B cell (primary cell): Measurements from ENCODE around the gene PGGHG. TPM values are rescaled to one million over a fixed set of nuclear protein-coding genes. Genes with fewer than 3 reads are reported as not detected.

ENCODE experiments used
- ATAC-seq: fragments of 200-7000 bp; cut with Tn5 transposase; one replicate; pipeline ENCODE4 v1.10.0; 2021; ENCODE audit warnings: low read depth, mild to moderate bottlenecking, moderate number of reproducible peaks, moderate library complexity
- CTCF ChIA-PET: fragments of 350-600 bp; sonication (Branson Sonifier 250); formaldehyde crosslinking; loops from one replicate; lab custom pipeline; 2021; ENCODE audit warnings: antibody characterized with exemption, inconsistent platforms; lab: Charles Lee
- POLR2A ChIA-PET: fragments of 350-600 bp; sonication (Branson Sonifier 250); formaldehyde crosslinking; loops from one replicate; lab custom pipeline; 2021; ENCODE audit warnings: antibody characterized with exemption; lab: Charles Lee
- DNase-seq: peaks from one replicate; pipeline ENCODE4 v3.0.0; 2013
- H2AFZ ChIP-seq: 2 replicates; pipeline ENCODE4 v1.6.1; 2012; ENCODE audit warnings: mild to moderate bottlenecking, low read depth, low read length; ENCODE audit not compliant: insufficient read depth, poor library complexity, severe bottlenecking
- H3K27ac ChIP-seq, 2 donors: 1 replicate in 1 of 2; 2 replicates in 1 of 2; pipeline ENCODE4 v1.5.1; 2012 to 2013; ENCODE audit warnings: low read length in 2 of 2, mild to moderate bottlenecking in 2 of 2, moderate library complexity in 1 of 2
- H3K27me3 ChIP-seq, 4 experiments: fragments of 200-600 bp in 1 of 4; sonication (generic) in 1 of 4; replicated peaks in 1 of 4; 1 replicate in 2 of 4; 2 replicates in 2 of 4; pipeline versions ENCODE4 v1.6.1 to v1.7.0; 2013 to 2016; ENCODE audit warnings: low read length in 3 of 4, mild to moderate bottlenecking in 2 of 4, mixed read lengths in 1 of 4, moderate library complexity in 1 of 4; ENCODE audit not compliant: insufficient read depth in 4 of 4, control insufficient read depth in 3 of 4; ENCODE audit errors: control extremely low read depth in 1 of 4
- H3K36me3 ChIP-seq, 2 experiments: replicated peaks in 1 of 2; 1 replicate in 1 of 2; 2 replicates in 1 of 2; pipeline versions ENCODE4 v1.6.1 to v1.7.1; 2013; ENCODE audit warnings: low read length in 1 of 2; ENCODE audit not compliant: insufficient read depth in 2 of 2, control insufficient read depth in 1 of 2; ENCODE audit errors: control extremely low read depth in 1 of 2, extremely low read depth in 1 of 2
- H3K4me1 ChIP-seq, 2 donors: fragments of 200-600 bp in 1 of 2; sonication (generic) in 1 of 2; 1 replicate in 1 of 2; 2 replicates in 1 of 2; pipeline versions ENCODE4 v1.5.1 to v1.6.1; 2013 to 2017; ENCODE audit warnings: low read length in 2 of 2; ENCODE audit not compliant: control insufficient read depth in 2 of 2, insufficient read depth in 2 of 2
- H3K4me2 ChIP-seq: replicated peaks from 2 replicates; pipeline ENCODE3; 2012; ENCODE audit warnings: mild to moderate bottlenecking, low read depth, low read length; ENCODE audit not compliant: poor library complexity, severe bottlenecking
- H3K4me3 ChIP-seq, 5 experiments: fragments of 200-600 bp in 1 of 5; sonication (generic) in 1 of 5; 1 replicate in 3 of 5; 2 replicates in 2 of 5; pipeline versions ENCODE4 v1.5.1 to v1.7.0; 2011 to 2016; ENCODE audit warnings: low read length in 4 of 5, mild to moderate bottlenecking in 4 of 5, low read depth in 2 of 5, control low read depth in 1 of 5, moderate library complexity in 1 of 5; ENCODE audit not compliant: insufficient read depth in 1 of 5; ENCODE audit errors: control extremely low read depth in 1 of 5, extremely low read depth in 1 of 5
- H3K79me2 ChIP-seq: fragments of 200-600 bp; sonication (generic); one replicate; pipeline ENCODE4 v1.6.0; 2016; ENCODE audit warnings: low read length; ENCODE audit not compliant: control insufficient read depth, insufficient read depth
- H3K9ac ChIP-seq: fragments of 200-600 bp; sonication (generic); 2 replicates; pipeline ENCODE4 v1.6.1; 2017; ENCODE audit warnings: mild to moderate bottlenecking, low read length, moderate library complexity
- H3K9me3 ChIP-seq, 3 donors: one replicate each; pipeline versions ENCODE4 v1.6.1 to v1.7.1; 2013; ENCODE audit warnings: low read length in 2 of 3; ENCODE audit not compliant: control insufficient read depth in 2 of 3, insufficient read depth in 1 of 3; ENCODE audit errors: control extremely low read depth in 1 of 3
- H4K20me1 ChIP-seq: 2 replicates; pipeline ENCODE4 v1.6.0; 2012; ENCODE audit warnings: mild to moderate bottlenecking, low read length; ENCODE audit not compliant: insufficient read depth, control insufficient read depth, poor library complexity, severe bottlenecking
- H3K27ac Mint-ChIP-seq: one replicate; pipeline ENCODE4 v1.8.0; 2021; ENCODE audit warnings: mixed read lengths
- H3K27me3 Mint-ChIP-seq: one replicate; pipeline ENCODE4 v1.8.0; 2021; ENCODE audit warnings: mixed read lengths
- H3K4me1 Mint-ChIP-seq: one replicate; pipeline ENCODE4 v1.8.0; 2021; ENCODE audit warnings: mixed read lengths
- H3K4me3 Mint-ChIP-seq: one replicate; pipeline ENCODE4 v1.8.0; 2021; ENCODE audit warnings: mixed read lengths
- H3K9me3 Mint-ChIP-seq: one replicate; pipeline ENCODE4 v1.8.0; 2022; ENCODE audit warnings: mixed read lengths; ENCODE audit not compliant: insufficient read depth
- CTCF ChIP-seq: fragments of 200-600 bp; IDR thresholded peaks from one replicate; pipeline ENCODE4 v1.8.0; 2022; ENCODE audit warnings: antibody characterized with exemption, mild to moderate bottlenecking
- EZH2 ChIP-seq: IDR thresholded peaks from 2 replicates; pipeline ENCODE4 v1.6.1; 2012; ENCODE audit warnings: borderline replicate concordance, low read depth, mild to moderate bottlenecking, moderate library complexity, low read length; ENCODE audit not compliant: insufficient read depth, poor library complexity, severe bottlenecking
- WGBS: methylation state at CpG from one replicate; pipeline ENCODE4 v1.1.5; 2013; ENCODE audit warnings: missing lambda C conversion rate; ENCODE audit not compliant: insufficient coverage; 5-methylcytosine and 5-hydroxymethylcytosine counted together
- intact Hi-C: fragments of 100-400 bp; cut with micrococcal nuclease; formaldehyde crosslinking; loops from one replicate; pipeline ENCODE4 v1.10.0; 2022
- polyA plus RNA-seq: library from polyadenylated mRNA; depleted of rRNA; stranded (reverse); fragments of >200 nt; gene quantifications from 2 replicates; pipeline ENCODE4 v1.2.3, GENCODE V29; 2012
- total RNA-seq, 2 donors: library from RNA; stranded (reverse); fragments of 120-200 nt in 1 of 2; gene quantifications; 1 replicate in 1 of 2; 2 replicates in 1 of 2; pipeline versions ENCODE4 v1.2.3 to v1.2.4, GENCODE V29; 2013 to 2022

PGGHG gene
- total and polyA plus RNA-seq, 2 donors (not counting 1 experiment from before 2014, with no cell fraction given), result 159 to 264 TPM

GRCh38 chr11:335779-336658, 47.1 kb downstream of the PGGHG start:
- no peak for TF ChIP-seq EZH2
- TF ChIP-seq CTCF, result no peak
- H3K27ac ChIP-seq, result no peak overlapping the region
- DNase-seq (no peak), ATAC-seq (no peak)
- H3K4me1 ChIP-seq, result peaks cover 11 to 25% of the 10 kb centered on the region in 2 donors
- no peak overlapping the region for H3K4me2 ChIP-seq
- Mint-ChIP-seq H3K27ac (peak overlapping the region; percentile 23), H3K9me3 (no peaks in the 10 kb centered on the region), H3K4me1 (peaks cover 21% of the 10 kb centered on the region), H3K4me3 (no peak overlapping the region), H3K27me3 (no peaks in the 10 kb centered on the region)
- CTCF ChIA-PET, result no interaction called here
- intact Hi-C loops, result no loop called here
- POLR2A ChIA-PET, result no interaction called here
- no peak overlapping the region for H3K9ac ChIP-seq
- no peaks in the 10 kb centered on the region for H3K27me3 ChIP-seq
- no peaks in the 10 kb centered on the region for H3K79me2 ChIP-seq
- peaks cover 0 to 6% (median 0%) of the 10 kb centered on the region in 3 donors for H3K9me3 ChIP-seq
- H3K4me3 ChIP-seq, result no peak overlapping the region
- WGBS, result 42% methylated on average over 4 of the region's 15 CpGs
- no peaks in the 10 kb centered on the region for H3K36me3 ChIP-seq
- no peaks in the 10 kb centered on the region for H4K20me1 ChIP-seq
- peak overlapping the region; percentile 54 for H2AFZ ChIP-seq

- ATAC-seq, result no peak
- POLR2A ChIA-PET, result no interaction called here
Observed at GRCh38 chr11:336659-337198, 47.8 kb downstream of the PGGHG start.

More at GRCh38 chr11:336659-337198, 47.8 kb downstream of the PGGHG start:
- Histone ChIP-seq H3K79me2 (no peaks in the 10 kb centered on the region), H3K4me1 (peaks cover 14 to 25% of the 10 kb centered on the region in 2 donors), H3K27ac (no peak overlapping the region), H3K9me3 (peaks cover 0 to 8% (median 0%) of the 10 kb centered on the region in 3 donors), H4K20me1 (no peaks in the 10 kb centered on the region), H3K9ac (no peak overlapping the region), H3K36me3 (no peaks in the 10 kb centered on the region), H2AFZ (no peak overlapping the region), H3K27me3 (no peaks in the 10 kb centered on the region), H3K4me3 (no peak overlapping the region), H3K4me2 (no peak overlapping the region)
- CTCF ChIA-PET, result interaction anchor here (1.0 kb wide), 1 partner anchor 86 kb away, joined by 3 read pairs; no protein-coding TSS in a partner anchor
- Mint-ChIP-seq H3K27ac (no peak overlapping the region), H3K4me3 (no peak overlapping the region), H3K27me3 (no peaks in the 10 kb centered on the region), H3K9me3 (no peaks in the 10 kb centered on the region), H3K4me1 (peaks cover 24% of the 10 kb centered on the region)
- TF ChIP-seq CTCF (no peak), EZH2 (no peak)
- intact Hi-C loops, result no loop called here
- no peak for DNase-seq
- WGBS, result 80% methylated on average over 4 of the region's 4 CpGs
